Endothelial cell of umbilical vein (primary cell): Measurements from ENCODE around the gene SPPL2B. TPM values are rescaled to one million over a fixed set of nuclear protein-coding genes. Genes with fewer than 3 reads are reported as not detected.
"Not testable (repeated sequence)": the region's sequence is repeated elsewhere in the genome, so short reads cannot be mapped to it uniquely, and the experiment has no call there.

Experiments used
- BruUV-seq: library from RNA; stranded (reverse); fragments of 400-500 nt; replicated peaks from 2 replicates; lab custom pipeline; 2021; lab: Mats Ljungman, UMichigan
- CTCF ChIA-PET: fragments of 300-600, 350-600 bp; sonication (Branson Sonifier 250); formaldehyde crosslinking; loops from one replicate; lab custom pipeline; 2021; ENCODE audit warnings: antibody characterized with exemption, inconsistent platforms; lab: Charles Lee
- POLR2A ChIA-PET: fragments of 300-600, 350-600 bp; sonication (Branson Sonifier 250); formaldehyde crosslinking; loops from one replicate; lab custom pipeline; 2021; ENCODE audit warnings: antibody characterized with exemption, inconsistent platforms; lab: Charles Lee
- DNase-seq: peaks from one replicate; pipeline ENCODE4 v3.0.0-alpha.2; 2011; ENCODE audit warnings: low read depth, low spot score
- FAIRE-seq: peaks from 2 replicates; lab custom pipeline; 2011; peaks lifted over from hg19 to GRCh38; lab: Jason Lieb, UNC
- H2AFZ ChIP-seq: 2 replicates; pipeline ENCODE4 v1.6.0; 2012; ENCODE audit warnings: low read depth, low read length, control low read depth, inconsistent platforms
- H3K27ac ChIP-seq: 2 replicates; pipeline ENCODE4 v1.5.1; 2011; ENCODE audit warnings: low read depth, mild to moderate bottlenecking, control low read depth, low read length, moderate library complexity; ENCODE audit not compliant: insufficient read depth
- H3K27me3 ChIP-seq, 2 experiments: 2 replicates each; pipeline versions ENCODE4 v1.6.0 to v1.6.1; 2011; ENCODE audit warnings: low read length in 2 of 2, mixed read lengths in 1 of 2; ENCODE audit not compliant: control insufficient read depth in 2 of 2, insufficient read depth in 2 of 2
- H3K36me3 ChIP-seq, 2 experiments: 2 replicates in 1 of 2; 3 replicates in 1 of 2; pipeline ENCODE4 v1.5.1; 2011; ENCODE audit warnings: low read length in 2 of 2, mild to moderate bottlenecking in 1 of 2, moderate library complexity in 1 of 2; ENCODE audit not compliant: control insufficient read depth in 2 of 2, insufficient read depth in 2 of 2; ENCODE audit errors: extremely low read depth in 1 of 2
- H3K4me1 ChIP-seq: 3 replicates; pipeline ENCODE4 v1.5.1; 2011; ENCODE audit warnings: mild to moderate bottlenecking, low read length; ENCODE audit not compliant: control insufficient read depth, insufficient read depth; ENCODE audit errors: extremely low read depth
- H3K4me2 ChIP-seq: 2 replicates; pipeline ENCODE4 v1.6.1; 2011; ENCODE audit warnings: low read length, control low read depth, mixed read lengths; ENCODE audit not compliant: insufficient read depth
- H3K4me3 ChIP-seq, 3 experiments: fragments of 200-600 bp in 1 of 3; sonication (generic), shearing (Covaris generic) in 1 of 3; replicated peaks in 1 of 3; 2 replicates each; pipeline ENCODE4 v1.5.1; 2011 to 2016; ENCODE audit warnings: control low read depth in 3 of 3, low read length in 3 of 3, mild to moderate bottlenecking in 2 of 3, inconsistent platforms in 1 of 3, low read depth in 1 of 3, moderate library complexity in 1 of 3; ENCODE audit not compliant: insufficient read depth in 1 of 3
- H3K79me2 ChIP-seq: 2 replicates; pipeline ENCODE4 v1.6.0; 2012; ENCODE audit warnings: low read length, inconsistent platforms; ENCODE audit not compliant: control insufficient read depth, insufficient read depth
- H3K9ac ChIP-seq: replicated peaks from 2 replicates; pipeline ENCODE3; 2011; ENCODE audit warnings: low read length, control low read depth; ENCODE audit not compliant: insufficient read depth; ENCODE audit errors: extremely low read depth
- H3K9me1 ChIP-seq: replicated peaks from 3 replicates; pipeline ENCODE4 v1.6.0; 2011; ENCODE audit warnings: mild to moderate bottlenecking, low read length; ENCODE audit not compliant: control insufficient read depth, insufficient read depth; ENCODE audit errors: extremely low read depth
- H3K9me3 ChIP-seq: replicated peaks from 2 replicates; pipeline ENCODE4 v1.5.1; 2012; ENCODE audit warnings: low read length, inconsistent platforms; ENCODE audit not compliant: control insufficient read depth, insufficient read depth
- H4K20me1 ChIP-seq: replicated peaks from 2 replicates; pipeline ENCODE3; 2011; ENCODE audit warnings: mild to moderate bottlenecking, low read length; ENCODE audit not compliant: control insufficient read depth, insufficient read depth; ENCODE audit errors: extremely low read depth
- CTCF ChIP-seq, 2 donors: IDR thresholded peaks; 1 replicate in 1 of 2; 2 replicates in 1 of 2; pipeline ENCODE4 v1.5.1; 2011; ENCODE audit warnings: low read length in 2 of 2, mild to moderate bottlenecking in 2 of 2, moderate library complexity in 2 of 2, control low read depth in 1 of 2, inconsistent platforms in 1 of 2, low read depth in 1 of 2; ENCODE audit not compliant: insufficient read depth in 1 of 2; ENCODE audit errors: extremely low read depth in 1 of 2
- EZH2 ChIP-seq: IDR thresholded peaks from 2 replicates; pipeline ENCODE4 v1.6.1; 2012; ENCODE audit warnings: borderline replicate concordance, low read depth, mild to moderate bottlenecking, moderate library complexity, low read length, inconsistent platforms; ENCODE audit not compliant: severe bottlenecking
- FOS ChIP-seq: IDR thresholded peaks from 2 replicates; pipeline ENCODE4 v1.6.1; 2011; ENCODE audit warnings: mild to moderate bottlenecking, low read length, moderate library complexity, borderline replicate concordance; ENCODE audit not compliant: insufficient read depth
- GATA2 ChIP-seq: IDR thresholded peaks from 2 replicates; pipeline ENCODE4 v1.7.0; 2011; ENCODE audit warnings: low read depth, mild to moderate bottlenecking, moderate library complexity, mixed read lengths, low read length; ENCODE audit not compliant: insufficient read length, insufficient read depth
- JUN ChIP-seq: IDR thresholded peaks from 2 replicates; pipeline ENCODE4 v1.6.1; 2011; ENCODE audit warnings: borderline replicate concordance, low read depth; ENCODE audit not compliant: insufficient read length, insufficient read depth
- MAX ChIP-seq: IDR thresholded peaks from 2 replicates; pipeline ENCODE4 v1.6.1; 2011; ENCODE audit not compliant: insufficient read depth, insufficient read length
- MYC ChIP-seq: IDR thresholded peaks from one replicate; pipeline ENCODE4 v1.6.1; 2011; ENCODE audit warnings: mild to moderate bottlenecking, low read depth, low read length
- POLR2A ChIP-seq: IDR thresholded peaks from 2 replicates; pipeline ENCODE4 v1.6.1; 2012; ENCODE audit warnings: low read depth, mild to moderate bottlenecking, control low read depth, low read length
- POLR2AphosphoS5 ChIP-seq: IDR thresholded peaks from 2 replicates; pipeline ENCODE4 v1.6.1; 2012; ENCODE audit warnings: low read depth, mild to moderate bottlenecking, control low read depth, low read length, moderate library complexity; ENCODE audit not compliant: insufficient read depth
- dilution Hi-C: fragments of 300-500 bp; cut with MboI; formaldehyde crosslinking; loops from one replicate; pipeline ENCODE4 v1.15.0; 2019; ENCODE audit warnings: low sequenced_read_pairs; ENCODE audit not compliant: extremely low pct_ligation_motif_present
- intact Hi-C: fragments of 100-400 bp; cut with micrococcal nuclease; formaldehyde crosslinking; loops from one replicate; pipeline ENCODE4 v1.10.0; 2022
- polyA plus RNA-seq, 4 experiments: library from polyadenylated mRNA; depleted of rRNA in 3 of 4; stranded (reverse) in 3 of 4; unstranded in 1 of 4; fragments of >200 nt; gene quantifications; 2 replicates each; pipeline versions ENCODE4 v1.2.1 to v1.2.3, GENCODE V29; 2011 to 2012; ENCODE audit warnings: missing spikeins in 1 of 4
- total RNA-seq: library from RNA; stranded (reverse); gene quantifications from 2 replicates; pipeline ENCODE4 v1.2.3, GENCODE V29; 2021

The SPPL2B gene
- total and polyA plus RNA-seq, 2 donors (not counting 3 experiments of a cell fraction or from before 2014, with no cell fraction given), result 60.7 to 62.7 TPM

GRCh38 chr19:2280633-2281264 lies 47.7 kb upstream of the SPPL2B start:
- Histone ChIP-seq H3K4me3 (no peak overlapping the region), H3K9ac (no peak overlapping the region), H3K27me3 (peaks cover 2 to 6% of the 10 kb centered on the region in 2 experiments), H3K27ac (no peak overlapping the region), H3K9me1 (no peaks in the 10 kb centered on the region), H3K36me3 (peaks cover 0 to 4% of the 10 kb centered on the region in 2 experiments), H3K9me3 (no peaks in the 10 kb centered on the region), H3K4me2 (no peak overlapping the region), H3K79me2 (no peaks in the 10 kb centered on the region), H2AFZ (no peak overlapping the region), H3K4me1 (peaks cover 9% of the 10 kb centered on the region), H4K20me1 (no peaks in the 10 kb centered on the region)
- TF ChIP-seq MYC (no peak), POLR2A (no peak), JUN (no peak), FOS (no peak), MAX (no peak), POLR2AphosphoS5 (no peak), GATA2 (no peak), CTCF (IDR thresholded peaks at IDR 0.05; ENCODE audit: extremely low read depth in 1 of 2, insufficient read depth in 1 of 2, low read depth in 1 of 2, low read length in 2 of 2) (no peak), EZH2 (no peak)
- ChIA-PET POLR2A (no interaction called here), CTCF (no interaction called here)
- intact Hi-C loops, result no loop called here
- no peak for DNase-seq
- FAIRE-seq, result no peak
- no TSS peak for BruUV-seq
- dilution Hi-C loops, result no loop called here

GRCh38 chr19:2281265-2282061 lies 47.0 kb upstream of the SPPL2B start:
- H4K20me1 ChIP-seq, H3K4me1 ChIP-seq, H3K4me2 ChIP-seq, dilution Hi-C loops, BruUV-seq, H3K27ac ChIP-seq, H3K79me2 ChIP-seq, H3K27me3 ChIP-seq, FAIRE-seq, H3K36me3 ChIP-seq, H3K9me3 ChIP-seq, intact Hi-C loops, DNase-seq, H3K9me1 ChIP-seq, H3K9ac ChIP-seq: not testable (repeated sequence)
- H3K4me3 ChIP-seq, result peak overlapping the region in 1 of 3 experiments; percentile 1
- H2AFZ ChIP-seq, result peak overlapping the region; percentile 46
- CTCF ChIA-PET, result interaction anchor here (1.3 kb wide), 1 partner anchor 332 kb away, joined by 3 read pairs; no protein-coding TSS in a partner anchor
- POLR2A ChIA-PET, result interaction anchor here (0.7 kb wide), 1 partner anchor 13 kb away, joined by 9 read pairs; no protein-coding TSS in a partner anchor
